Left ventricle myocardium inferior (tissue), 1 donor: ENCODE measurements around the gene PARP4. TPM values are rescaled to one million over a fixed set of nuclear protein-coding genes. Genes with fewer than 3 reads are reported as not detected.
"Not testable (repeated sequence)": the region's sequence is repeated elsewhere in the genome, so short reads cannot be mapped to it uniquely, and the experiment has no call there.

Source experiments
- DNase-seq: peaks from one replicate; pipeline ENCODE4 v3.0.0-alpha.2; 2020
- H3K27ac ChIP-seq: fragments of 200-600 bp; replicated peaks from 2 replicates; pipeline ENCODE4 v1.8.0; 2021
- H3K27me3 ChIP-seq: fragments of 200-600 bp; 2 replicates; pipeline ENCODE4 v1.8.0; 2021; ENCODE audit warnings: low read depth
- H3K36me3 ChIP-seq: fragments of 200-600 bp; 2 replicates; pipeline ENCODE4 v1.8.0; 2021
- H3K4me1 ChIP-seq: fragments of 200-600 bp; 2 replicates; pipeline ENCODE4 v1.8.0; 2021
- H3K4me3 ChIP-seq: fragments of 200-600 bp; 2 replicates; pipeline ENCODE4 v1.8.0; 2021; ENCODE audit warnings: mild to moderate bottlenecking, moderate library complexity
- H3K9me3 ChIP-seq: fragments of 200-600 bp; replicated peaks from 2 replicates; pipeline ENCODE4 v1.8.0; 2021
- CTCF ChIP-seq: fragments of 200-600 bp; IDR thresholded peaks from 2 replicates; pipeline ENCODE4 v1.8.0; 2021; ENCODE audit warnings: antibody characterized with exemption, mild to moderate bottlenecking, borderline replicate concordance
- intact Hi-C: fragments of 100-400 bp; cut with micrococcal nuclease; formaldehyde crosslinking; loops from one replicate; pipeline ENCODE4 v1.11.0; 2022
- total RNA-seq: library from RNA; stranded (reverse); fragmentation: NEBNext Ultra II Directional; extraction: Animal tissue kit (Norgen Biotek cat#: 25700); gene quantifications from one replicate; pipeline ENCODE4 v1.2.1, GENCODE V29; 2021
- donor health status: DM: no; HTN: yes; CAD: no; lungs with severe emphysema.

PARP4 gene
- total RNA-seq, 1 donor from 2014 or later, result 23.6 TPM

GRCh38 chr13:24386816-24387708 is 125.5 kb downstream of the PARP4 start:
- Histone ChIP-seq H3K4me3 (no peak overlapping the region), H3K9me3 (no peaks in the 10 kb centered on the region), H3K4me1 (no peaks in the 10 kb centered on the region), H3K36me3 (no peaks in the 10 kb centered on the region), H3K27ac (no peak overlapping the region), H3K27me3 (no peaks in the 10 kb centered on the region)
- DNase-seq, result no peak
- intact Hi-C loops, result no loop called here
- no peak for TF ChIP-seq CTCF

- no peak for TF ChIP-seq CTCF
- H3K36me3 ChIP-seq, result no peaks in the 10 kb centered on the region
- intact Hi-C loops, result no loop called here
- no peak for DNase-seq
- H3K9me3 ChIP-seq, result no peaks in the 10 kb centered on the region
- no peaks in the 10 kb centered on the region for H3K27me3 ChIP-seq
- H3K4me1 ChIP-seq, result no peaks in the 10 kb centered on the region
- no peak overlapping the region for H3K27ac ChIP-seq
- H3K4me3 ChIP-seq, result no peak overlapping the region
Measured at GRCh38 chr13:24385902-24386301, 126.7 kb downstream of the PARP4 start.

DNA sequence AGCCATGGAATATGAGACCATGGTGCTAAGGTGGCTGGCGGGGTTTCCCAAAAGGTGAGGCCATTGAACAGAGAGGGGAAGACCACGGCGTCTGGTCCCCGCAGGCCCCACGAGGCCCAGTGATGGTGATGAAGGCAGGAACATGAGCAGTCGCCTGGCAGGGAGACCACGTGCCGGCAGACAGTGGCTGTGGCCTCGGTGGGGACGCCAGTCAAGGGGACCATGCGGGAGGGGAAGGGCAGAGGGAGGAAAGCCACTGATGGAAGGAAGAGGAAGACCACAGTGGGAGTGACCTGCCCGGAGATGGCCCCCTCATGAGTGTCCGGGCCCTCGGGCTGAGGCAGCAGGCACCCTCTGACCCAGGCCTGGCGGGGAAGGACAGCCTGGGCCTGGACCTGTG is 127.6 kb downstream of the PARP4 start:
- H3K9me3 ChIP-seq, DNase-seq, H3K36me3 ChIP-seq, H3K27me3 ChIP-seq, H3K4me1 ChIP-seq, intact Hi-C loops, H3K27ac ChIP-seq, H3K4me3 ChIP-seq: not testable (repeated sequence)

- H3K9me3 ChIP-seq, H3K36me3 ChIP-seq, DNase-seq, H3K4me3 ChIP-seq, H3K27me3 ChIP-seq, intact Hi-C loops, H3K27ac ChIP-seq, H3K4me1 ChIP-seq: not testable (repeated sequence)
Measured at GRCh38 chr13:24384091-24384490, 128.5 kb downstream of the PARP4 start.

- no peak for DNase-seq
- Histone ChIP-seq H3K4me3 (no peak overlapping the region), H3K4me1 (no peaks in the 10 kb centered on the region), H3K9me3 (no peaks in the 10 kb centered on the region), H3K27ac (no peak overlapping the region), H3K27me3 (no peaks in the 10 kb centered on the region), H3K36me3 (no peaks in the 10 kb centered on the region)
- intact Hi-C loops, result no loop called here
- no peak for TF ChIP-seq CTCF
Measured at GRCh38 chr13:24381541-24382265, 130.9 kb downstream of the PARP4 start.

DNA sequence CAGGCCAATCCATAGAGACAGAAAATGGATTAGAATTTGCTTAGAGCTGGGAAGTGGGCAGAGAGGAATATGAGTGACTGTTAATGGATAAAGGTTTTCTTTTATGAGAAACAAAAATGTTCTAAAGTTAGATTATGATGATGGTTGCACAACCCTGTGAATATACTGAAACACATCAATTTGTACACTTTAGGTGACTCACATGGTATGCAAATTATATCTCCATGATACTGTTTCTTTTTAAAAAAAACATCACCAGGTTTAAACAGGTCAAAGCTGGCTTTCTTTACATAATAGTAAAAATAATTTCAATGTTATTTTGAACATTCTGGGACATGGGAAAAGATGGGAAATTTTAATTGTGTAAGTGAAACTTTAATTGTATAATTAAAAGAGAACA is 131.7 kb downstream of the PARP4 start:
- H3K27ac ChIP-seq, intact Hi-C loops, H3K36me3 ChIP-seq, H3K27me3 ChIP-seq, H3K9me3 ChIP-seq, DNase-seq, H3K4me1 ChIP-seq, H3K4me3 ChIP-seq: not testable (repeated sequence)

DNA sequence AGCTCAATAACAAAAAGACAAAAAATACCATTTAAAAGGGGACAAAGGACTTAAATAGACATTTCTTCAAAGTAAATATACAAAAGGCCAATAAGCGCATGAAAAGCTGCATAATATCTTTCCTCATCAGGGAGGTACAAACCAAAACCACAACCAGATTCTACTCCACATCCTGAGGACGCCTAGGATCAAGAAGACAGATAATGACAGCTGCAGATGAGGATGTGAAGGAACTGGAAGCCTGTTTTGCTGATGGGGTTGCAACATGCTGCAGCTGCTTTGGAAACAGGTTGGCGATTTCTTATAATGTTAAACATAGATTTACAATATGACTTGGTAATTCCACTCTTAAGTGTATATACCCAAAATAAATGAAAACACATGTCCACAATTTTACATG is 132.4 kb downstream of the PARP4 start:
- H3K9me3 ChIP-seq, DNase-seq, H3K27ac ChIP-seq, H3K4me3 ChIP-seq, H3K4me1 ChIP-seq, H3K36me3 ChIP-seq, H3K27me3 ChIP-seq, intact Hi-C loops: not testable (repeated sequence)

DNA sequence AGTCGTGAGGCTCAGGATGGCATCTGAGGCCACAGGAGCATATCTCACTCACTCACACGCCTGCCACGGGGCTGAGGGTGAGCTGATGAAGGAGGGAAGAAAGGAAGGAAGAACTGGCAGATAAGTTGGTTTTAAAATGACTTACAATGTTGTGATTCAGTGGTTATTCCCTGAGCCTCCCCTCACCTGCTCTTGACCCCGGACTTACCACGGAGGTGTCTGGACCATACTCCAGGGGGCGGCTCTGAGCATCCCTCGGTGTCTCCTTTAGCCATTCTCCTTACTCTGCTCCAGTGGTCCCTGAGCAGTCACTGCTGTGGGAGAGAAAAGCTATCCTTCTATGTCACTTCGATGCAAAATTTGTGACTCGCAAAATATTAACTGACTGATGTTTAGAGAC is 141.3 kb downstream of the PARP4 start:
- not testable (repeated sequence) for H3K36me3 ChIP-seq
- H3K27me3 ChIP-seq, result peaks cover 30% of the 10 kb centered on the region

More for the DNA sequence above, 141.3 kb downstream of the PARP4 start:
- H3K4me3 ChIP-seq, H3K27ac ChIP-seq, H3K9me3 ChIP-seq, intact Hi-C loops, DNase-seq, H3K4me1 ChIP-seq: not testable (repeated sequence)
